Stimulated activated naive CD4-positive, alpha-beta T cell (primary cell): ENCODE data around the gene IQSEC3.
"Not testable (repeated sequence)": the region's sequence is repeated elsewhere in the genome, so short reads cannot be mapped to it uniquely, and the experiment has no call there.

Experiments used
- DNase-seq, 6 experiments: peaks; one replicate each; lab custom pipeline; 2025; lab: John Stamatoyannopoulos, UW

IQSEC3 gene

DNA sequence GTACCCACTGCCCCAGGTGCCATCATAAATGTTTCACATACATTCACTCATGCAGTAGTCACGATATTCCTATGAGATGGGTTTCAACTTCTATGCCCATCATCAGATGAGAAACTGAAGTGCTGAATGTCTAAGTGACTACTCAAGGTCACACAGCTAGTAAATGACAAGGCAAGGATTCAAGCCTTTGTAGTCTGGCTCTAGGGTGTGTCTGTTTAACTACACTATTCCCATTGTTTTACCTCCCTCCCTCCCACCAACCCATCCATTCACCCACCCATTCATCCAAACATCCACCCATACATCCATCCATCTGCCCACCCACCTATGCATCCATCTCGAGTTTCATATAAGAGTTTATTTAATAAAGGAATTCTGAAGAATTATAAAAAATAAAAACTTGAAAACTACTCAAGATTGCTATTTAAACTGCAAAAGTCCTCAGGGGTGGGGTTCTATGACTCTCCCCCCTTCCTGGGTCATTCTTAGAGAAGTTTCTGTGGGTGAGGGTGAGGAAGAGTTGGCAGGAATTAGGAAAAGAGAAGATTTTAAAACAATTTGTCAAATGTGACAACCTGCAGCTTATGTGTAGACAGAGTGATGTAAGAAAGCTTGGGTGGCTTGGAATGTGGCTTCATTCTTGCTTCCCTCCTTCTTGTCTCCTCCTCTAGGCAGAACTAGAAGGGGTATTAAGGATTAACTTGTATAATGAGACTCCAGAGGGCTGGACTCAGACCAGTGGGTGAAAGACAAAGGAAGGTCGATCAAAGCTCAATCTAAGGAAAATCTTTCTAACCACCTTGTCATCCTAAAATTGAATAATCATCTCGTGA lies 13.4 kb upstream of the IQSEC3 start:
- not testable (repeated sequence) for DNase-seq

DNA sequence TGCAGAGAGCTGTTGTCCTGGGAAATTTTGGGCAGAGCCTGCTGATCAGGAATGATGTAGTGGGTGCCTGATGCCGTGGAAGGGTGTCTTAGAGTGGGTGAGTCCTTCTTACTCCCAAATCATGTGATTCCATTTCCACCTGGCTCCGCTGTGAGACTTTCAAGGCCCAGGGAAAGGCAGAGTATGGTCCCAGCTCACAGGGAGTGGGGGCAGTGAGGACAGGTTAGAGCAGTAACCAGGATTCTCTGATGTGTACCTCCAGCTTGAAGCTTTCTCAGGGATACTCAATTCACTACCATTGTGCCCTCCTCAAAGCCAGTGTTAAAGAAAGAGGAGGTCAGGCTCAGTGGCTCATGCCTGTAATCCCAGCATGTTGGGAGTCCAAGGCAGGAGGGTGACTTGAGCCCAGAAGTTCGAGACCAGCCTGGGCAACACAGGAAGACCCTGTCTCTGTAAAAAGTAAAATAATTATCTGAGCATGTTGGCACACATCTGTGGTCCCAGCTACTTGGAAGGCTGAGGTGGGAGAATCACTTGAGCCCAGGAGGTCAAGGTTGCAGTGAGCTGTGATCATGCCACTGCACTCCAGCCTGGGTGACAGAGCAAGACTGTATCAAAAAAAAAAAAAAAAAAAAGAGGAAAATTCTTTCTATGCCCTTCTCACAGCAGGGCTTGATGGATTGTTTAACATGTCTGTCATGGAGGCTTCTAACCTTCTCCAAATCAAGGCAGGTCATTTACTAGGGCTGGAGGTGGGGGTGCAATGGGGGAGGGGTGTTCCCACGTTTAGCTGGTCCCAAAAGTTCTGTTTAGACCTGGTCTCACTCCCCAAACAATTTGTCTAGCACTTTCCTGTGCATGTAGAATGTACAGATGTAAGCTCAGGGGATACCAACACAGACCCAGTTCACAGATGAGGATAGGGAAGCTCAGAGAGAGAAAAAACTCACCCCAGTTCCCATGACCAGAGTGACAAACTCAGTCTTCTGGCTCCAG lies 12.5 kb upstream of the IQSEC3 start:
- no peak for DNase-seq

- DNase-seq, result no peak
Observed at GRCh38 chr12:54750-55535, 11.6 kb upstream of the IQSEC3 start.

GRCh38 chr12:56683-57346 lies 9.8 kb upstream of the IQSEC3 start:
- DNase-seq, result no peak

DNA sequence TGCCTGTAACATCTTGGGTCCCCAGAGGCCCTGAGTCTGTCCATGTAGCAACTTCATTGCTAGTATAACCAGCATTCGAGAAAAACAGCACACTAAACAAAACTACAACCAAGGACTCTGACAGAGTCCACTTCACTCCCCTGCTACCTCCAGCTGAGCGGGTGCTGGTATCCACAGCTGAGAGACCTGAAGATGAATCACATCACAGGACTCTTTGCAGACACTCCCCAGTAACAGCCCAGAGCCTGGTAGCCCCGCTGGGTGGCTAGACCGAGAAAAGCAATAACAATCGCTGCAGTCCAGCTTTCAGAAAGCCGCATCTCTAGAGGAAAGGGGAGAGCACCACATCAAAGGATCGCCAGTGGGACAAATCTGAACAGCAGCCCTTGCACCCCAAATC lies 9.0 kb upstream of the IQSEC3 start:
- DNase-seq, result no peak

GRCh38 chr12:58832-59231 lies 7.7 kb upstream of the IQSEC3 start:
- DNase-seq, result no peak

DNA sequence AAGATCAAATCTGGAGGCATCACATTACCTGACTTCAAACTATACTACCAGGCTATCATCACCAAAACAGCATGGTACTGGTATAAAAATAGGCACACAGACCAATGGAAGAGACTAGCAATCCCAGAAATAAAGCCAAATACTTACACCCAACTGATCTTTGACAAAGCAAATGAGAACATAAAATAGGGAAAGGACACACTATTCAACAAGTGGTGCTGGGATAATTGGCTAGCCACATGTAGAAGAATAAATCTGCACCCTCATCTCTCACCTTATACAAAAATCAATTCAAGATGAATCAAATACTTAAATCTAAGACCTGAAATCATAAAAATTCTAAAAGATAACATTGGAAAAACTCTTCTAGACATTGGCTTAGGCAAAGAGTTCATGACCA lies 4.7 kb upstream of the IQSEC3 start:
- DNase-seq, result not testable (repeated sequence)

GRCh38 chr12:65491-66063 lies 990 bp upstream of the IQSEC3 start:
- DNase-seq, result not testable (repeated sequence)

- not testable (repeated sequence) for DNase-seq
Observed at GRCh38 chr12:66782-67504, 376 bp downstream of the IQSEC3 start.

GRCh38 chr12:69677-70076 lies 3.1 kb downstream of the IQSEC3 start:
- not testable (repeated sequence) for DNase-seq

DNA sequence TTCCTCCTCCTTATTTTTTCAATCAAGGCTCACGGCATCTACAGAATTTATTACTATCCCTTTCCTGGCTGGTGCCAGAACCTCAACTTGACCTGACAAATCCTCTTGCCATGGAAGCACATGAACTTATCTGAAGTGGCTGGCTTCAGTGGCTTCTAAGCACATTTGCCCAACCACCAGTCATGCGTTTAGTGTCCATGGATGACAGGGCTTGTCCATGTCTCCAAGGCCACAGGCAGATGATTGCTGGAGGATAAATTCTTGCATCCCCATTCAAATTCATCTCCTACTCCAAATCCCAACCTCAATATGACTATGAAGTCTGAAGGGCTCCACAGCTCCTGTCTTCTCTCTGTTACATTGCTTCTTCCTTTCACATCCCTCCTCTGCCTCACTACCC lies 4.0 kb downstream of the IQSEC3 start:
- DNase-seq, result not testable (repeated sequence)

GRCh38 chr12:72018-72417 lies 5.5 kb downstream of the IQSEC3 start:
- DNase-seq, result not testable (repeated sequence)

DNA sequence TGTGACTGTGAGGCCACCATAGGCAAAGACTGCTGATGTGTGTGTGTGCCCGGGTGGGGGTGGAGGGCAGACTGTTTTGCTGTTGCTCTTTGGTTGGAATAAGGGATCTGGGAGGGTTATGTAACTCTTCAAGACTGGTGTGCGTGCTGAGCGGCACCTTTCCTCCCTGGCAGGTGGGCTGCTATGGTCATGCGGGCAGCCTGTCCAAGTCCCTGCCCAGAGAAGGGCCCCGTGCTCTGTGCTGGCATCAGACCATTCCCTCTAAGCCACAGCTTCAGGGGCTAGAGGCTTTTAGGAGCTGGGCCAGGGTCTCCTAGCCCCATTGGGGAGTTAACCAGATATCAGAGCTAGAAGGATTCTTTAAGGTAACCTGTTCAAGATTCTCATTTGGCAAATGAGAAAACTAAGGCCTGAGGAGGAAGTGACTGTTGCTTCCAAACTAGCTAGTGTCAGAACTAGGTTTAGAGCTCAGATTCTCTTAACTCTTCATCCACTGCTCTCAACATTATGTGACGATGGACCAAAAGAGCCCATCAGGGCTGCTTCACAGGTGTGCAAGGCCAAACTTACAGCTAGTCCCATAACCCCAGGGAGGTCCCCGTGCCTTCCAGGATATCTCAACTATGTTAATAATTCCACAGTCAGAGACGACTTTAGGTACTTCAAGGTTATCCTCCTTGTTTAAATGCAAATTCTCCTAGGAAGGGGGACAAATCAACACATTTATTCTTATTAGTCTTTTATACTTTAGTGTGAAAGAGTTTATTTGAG lies 8.0 kb downstream of the IQSEC3 start:
- not testable (repeated sequence) for DNase-seq

DNA sequence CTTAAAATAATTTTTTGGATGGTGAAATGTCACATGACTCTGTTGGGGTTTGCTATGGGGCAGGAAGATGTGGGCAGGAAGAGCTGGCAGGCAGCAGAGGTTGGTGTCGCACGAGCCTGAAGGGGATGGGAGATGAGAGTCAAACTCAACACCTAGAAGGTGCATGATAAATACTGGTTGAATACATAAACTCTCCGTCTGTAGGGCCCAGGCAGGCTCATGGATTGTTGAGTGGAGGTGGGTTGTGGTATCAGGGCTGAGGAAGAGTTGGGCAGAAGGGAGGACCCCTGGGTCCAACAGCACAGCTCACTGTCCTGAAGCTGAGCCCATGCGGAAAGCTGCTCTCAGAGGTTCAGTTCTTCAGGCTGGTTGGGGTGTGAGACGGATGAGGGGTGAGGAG lies 9.0 kb downstream of the IQSEC3 start:
- DNase-seq, result not testable (repeated sequence)

- not testable (repeated sequence) for DNase-seq
Observed at GRCh38 chr12:76102-76501, 9.5 kb downstream of the IQSEC3 start.

- not testable (repeated sequence) for DNase-seq
Observed at GRCh38 chr12:76551-76950, 10.0 kb downstream of the IQSEC3 start.

DNA sequence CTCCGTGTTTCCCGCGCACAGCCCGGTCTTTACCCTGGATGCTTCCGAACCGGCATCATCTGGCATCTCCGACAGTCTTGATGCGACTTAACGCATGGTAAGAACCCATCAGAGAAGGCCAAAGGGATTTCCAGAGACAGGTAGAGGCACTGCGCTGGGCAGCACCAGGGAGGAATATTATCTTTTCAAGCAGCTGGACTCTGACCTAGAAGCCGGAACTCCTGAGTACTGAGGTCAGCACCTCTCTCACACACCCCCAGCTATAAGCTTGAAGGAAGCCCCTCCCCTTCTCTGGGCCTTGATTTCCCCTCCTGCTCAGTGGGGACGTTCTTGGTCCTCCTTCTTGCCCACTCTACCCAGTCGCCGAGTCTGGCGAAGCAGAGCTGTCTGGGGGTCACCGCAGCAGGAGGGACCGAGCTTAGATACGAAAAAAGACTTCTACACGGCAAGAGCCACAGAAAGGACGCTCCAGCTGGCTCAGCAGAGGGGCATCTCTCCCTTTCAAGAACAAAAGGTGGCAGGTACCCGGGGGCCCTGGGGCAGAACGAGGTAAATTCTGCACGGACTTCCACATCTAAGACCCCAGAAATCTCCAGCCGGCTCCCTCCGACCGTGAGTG lies 10.6 kb downstream of the IQSEC3 start:
- DNase-seq, result not testable (repeated sequence)

DNA sequence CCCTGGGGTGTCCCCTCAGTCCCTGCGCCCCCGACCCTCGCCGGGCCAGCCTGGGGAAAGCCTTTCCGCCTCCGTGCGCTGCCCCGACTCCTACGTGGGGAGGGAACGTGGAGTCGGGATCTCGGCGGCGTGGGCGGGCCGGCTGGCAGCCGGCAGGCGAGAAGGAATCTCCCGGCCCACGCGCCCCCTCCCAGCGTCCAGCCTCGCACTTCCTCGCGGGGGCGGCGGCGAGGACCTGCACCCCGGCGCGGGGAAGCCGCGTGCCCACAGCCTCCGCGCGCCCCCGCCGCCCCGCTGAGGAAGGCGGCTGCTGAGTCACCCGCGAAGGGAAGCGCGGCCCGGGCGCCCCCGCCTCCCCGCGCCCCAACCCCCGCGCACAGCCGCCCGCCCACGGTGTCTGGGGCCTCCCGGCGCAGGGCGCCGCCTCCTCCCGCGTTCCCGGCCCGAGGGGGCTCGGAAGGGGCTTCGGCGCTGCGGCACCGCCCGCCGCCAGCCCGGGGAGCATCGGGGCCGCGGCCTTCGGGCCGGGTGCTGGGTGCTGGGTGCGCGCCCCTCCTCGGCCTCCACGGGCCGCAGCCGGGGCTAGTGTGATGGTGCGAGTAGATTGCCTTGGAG lies 11.3 kb downstream of the IQSEC3 start:
- DNase-seq, result not testable (repeated sequence)

DNA sequence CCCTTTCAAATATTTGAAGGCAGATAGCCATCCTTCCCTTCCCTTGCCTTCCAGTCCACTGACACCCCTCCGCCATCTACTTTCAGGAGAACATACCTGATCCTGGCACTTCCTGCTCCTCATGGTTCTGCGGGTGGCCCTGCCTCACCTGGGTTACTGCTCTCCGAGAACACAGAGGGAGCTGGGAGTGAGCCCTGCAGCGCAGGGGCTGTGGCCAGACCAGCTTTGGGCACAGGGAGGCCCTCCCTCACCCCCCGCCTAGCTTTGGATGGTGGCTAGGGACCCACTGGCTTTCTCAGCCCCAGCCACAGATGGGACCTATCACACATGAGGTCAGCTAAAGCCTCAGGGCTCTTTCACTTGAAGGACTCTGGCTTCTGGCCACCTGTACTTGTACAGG lies 12.4 kb downstream of the IQSEC3 start:
- DNase-seq, result no peak
